SH-SY5Y (cell line): ENCODE data around the gene SLC38A6.

ENCODE experiments used
- GATA2 ChIP-seq: IDR thresholded peaks from 2 replicates; pipeline ENCODE4 v1.6.1; 2011; ENCODE audit warnings: mild to moderate bottlenecking, low read depth, low read length
- GATA3 ChIP-seq: IDR thresholded peaks from 2 replicates; pipeline ENCODE4 v1.6.1; 2011; ENCODE audit warnings: low read depth, mild to moderate bottlenecking, low read length, moderate library complexity

SLC38A6 gene

GRCh38 chr14:61090432-61091216 is 109.6 kb downstream of the SLC38A6 start:
- TF ChIP-seq GATA3 (no peak), GATA2 (no peak)

GRCh38 chr14:61091657-61092273 is 110.7 kb downstream of the SLC38A6 start:
- no peak for TF ChIP-seq GATA3
- TF ChIP-seq GATA2: no peak

- TF ChIP-seq GATA2: no peak
- no peak for TF ChIP-seq GATA3
Measured at GRCh38 chr14:61098721-61099120, 117.7 kb downstream of the SLC38A6 start.

- TF ChIP-seq GATA3: no peak
- no peak for TF ChIP-seq GATA2
Measured at GRCh38 chr14:61099216-61099835, 118.3 kb downstream of the SLC38A6 start.

- TF ChIP-seq GATA2: no peak
- TF ChIP-seq GATA3: no peak
Measured at GRCh38 chr14:61101803-61102548, 120.9 kb downstream of the SLC38A6 start.
